HG03575 (cell line): ENCODE data around the gene FAM20C.

ENCODE experiments used
- ATAC-seq: cut with Tn5 transposase; IDR thresholded peaks from one replicate; pipeline ENCODE4 v1.9.1; 2021; ENCODE audit not compliant: unreplicated experiment, insufficient number of reproducible peaks, low FRiP score; ENCODE audit errors: extremely low read depth

FAM20C gene

DNA sequence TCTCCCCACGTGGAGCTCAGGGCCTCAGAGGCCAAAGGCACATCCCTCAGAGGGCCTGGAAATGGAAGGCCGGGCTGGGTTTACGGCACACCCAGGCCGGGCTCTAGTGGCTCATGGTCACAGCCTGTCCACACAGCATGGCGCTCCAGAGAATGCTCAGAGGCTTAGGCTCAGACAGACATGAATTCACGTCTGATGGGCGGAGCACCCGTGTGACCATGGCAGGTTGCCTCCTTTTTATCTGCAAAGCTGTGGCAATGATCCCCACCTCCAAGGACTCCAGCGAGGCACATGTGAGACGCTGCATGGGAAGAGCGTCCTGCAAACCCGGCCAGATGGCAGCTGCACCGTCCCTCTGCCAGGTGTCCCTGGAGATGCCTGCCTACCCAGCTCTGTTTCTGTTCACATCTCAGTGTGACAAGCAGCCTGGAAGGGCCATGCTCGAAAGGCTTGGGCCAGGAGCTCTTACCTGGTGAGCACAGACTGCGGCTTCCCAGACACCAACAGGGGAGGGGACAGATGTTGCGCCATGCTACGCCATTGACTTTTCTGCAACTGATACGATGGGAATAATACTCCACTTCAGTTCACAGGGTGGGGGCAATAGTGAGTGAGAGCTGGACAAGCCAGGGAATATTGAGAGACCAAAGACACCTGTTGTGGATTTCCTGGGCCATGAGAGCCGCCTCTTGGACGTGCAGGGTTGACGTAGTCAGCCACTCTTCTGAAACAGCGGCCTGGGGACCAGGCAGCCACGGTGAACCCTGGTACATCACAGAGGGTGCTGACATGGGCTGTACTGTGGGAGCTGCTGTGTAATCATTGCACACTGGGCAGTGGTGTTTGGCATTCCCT, 34.4 kb upstream of the FAM20C start:
- no peak for ATAC-seq

DNA sequence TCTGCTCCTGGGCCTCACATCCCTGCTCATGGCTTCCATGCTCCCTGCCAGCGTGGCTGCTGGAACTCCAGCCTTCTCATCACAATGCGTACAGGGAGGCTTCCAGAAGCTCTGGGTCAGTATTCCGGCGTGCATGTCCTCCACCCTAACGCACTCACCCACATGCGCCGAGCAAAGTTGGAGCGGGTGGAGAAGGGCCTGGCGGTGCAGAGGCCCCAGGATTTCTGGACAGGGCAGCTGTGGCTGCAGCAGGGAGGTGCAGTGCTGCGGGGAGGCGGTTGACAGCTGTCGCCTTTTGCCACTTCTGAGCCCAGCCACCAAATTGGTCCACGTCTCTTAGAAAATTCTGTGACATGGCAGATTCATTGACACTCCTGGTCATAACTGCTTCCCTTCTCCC, 33.6 kb upstream of the FAM20C start:
- ATAC-seq, result no peak

DNA sequence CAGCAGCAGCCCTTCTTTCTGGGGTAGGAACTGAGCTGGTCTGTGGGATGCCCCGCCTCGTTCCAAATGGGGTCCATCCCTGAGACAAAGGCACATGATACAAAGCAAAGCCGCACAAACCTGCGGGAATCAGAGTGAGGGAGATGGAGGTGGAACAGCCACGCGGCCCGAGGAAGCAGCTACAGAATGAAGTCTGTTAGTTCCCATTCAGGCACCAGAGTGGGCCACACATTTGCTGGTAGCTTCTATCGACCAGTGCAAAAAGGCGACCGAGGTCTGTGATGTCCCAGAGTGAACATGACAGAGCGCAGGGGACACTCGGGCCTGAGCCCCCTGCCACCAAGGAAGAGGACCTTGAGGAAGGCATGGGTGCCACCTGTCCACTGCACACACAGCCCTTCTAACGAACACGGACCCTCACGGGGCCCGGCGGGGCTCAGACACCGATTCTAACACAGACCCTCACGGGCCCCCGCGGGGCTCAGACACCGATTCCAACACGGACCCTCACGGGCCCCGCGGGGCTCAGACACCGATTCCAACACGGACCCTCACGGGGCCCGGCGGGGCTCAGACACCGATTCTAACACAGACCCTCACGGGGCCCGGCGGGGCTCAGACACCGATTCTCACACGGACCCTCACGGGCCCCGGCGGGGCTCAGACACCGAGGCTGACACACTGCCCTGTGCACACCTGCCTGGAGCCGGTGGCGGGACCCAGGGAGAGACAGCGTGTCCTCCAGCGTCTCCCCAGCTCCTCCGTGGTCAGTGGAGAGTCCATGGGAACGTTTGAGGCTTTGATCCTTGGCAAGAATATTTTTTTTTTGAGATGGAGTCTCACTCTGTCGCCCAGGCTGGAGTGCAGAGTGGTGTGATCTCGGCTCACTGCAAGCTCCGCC, 32.8 kb upstream of the FAM20C start:
- no peak for ATAC-seq

DNA sequence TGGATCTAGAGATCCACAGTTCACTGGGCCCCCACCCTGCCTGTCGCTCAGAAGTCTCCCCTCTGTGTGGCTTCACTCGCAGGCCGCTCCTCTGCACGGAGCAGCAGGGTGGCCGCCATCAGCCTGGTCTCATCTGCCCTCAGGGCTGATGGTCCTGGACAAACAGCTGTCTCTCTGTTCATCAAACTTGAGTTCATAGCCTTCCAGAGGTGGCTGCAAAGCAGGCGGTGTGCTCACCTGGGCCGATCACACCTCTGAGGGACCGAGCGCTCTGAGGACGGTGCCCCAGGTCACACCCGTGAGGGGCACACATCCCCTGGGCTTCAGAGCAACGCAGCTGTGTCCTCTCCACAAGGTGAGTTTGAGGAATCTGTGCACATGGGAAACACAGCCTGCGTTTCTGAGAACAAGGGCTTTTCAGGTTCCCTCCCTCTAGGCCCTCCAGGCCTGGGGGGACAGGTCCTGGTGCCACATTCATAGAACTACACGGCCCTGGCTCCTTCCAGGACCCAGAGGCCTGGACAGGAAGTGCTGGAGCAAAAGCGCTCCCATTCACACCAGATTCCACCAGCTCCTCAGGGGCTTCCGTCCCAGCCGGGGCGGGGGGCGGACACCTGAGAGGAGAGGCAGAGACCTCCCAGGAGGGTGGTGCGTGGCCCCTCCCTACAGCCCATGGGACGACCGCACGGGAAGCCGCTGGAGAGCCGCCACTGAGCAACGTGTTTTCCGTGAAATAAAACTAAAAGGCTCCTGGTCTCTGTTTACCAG, 31.2 kb upstream of the FAM20C start:
- no peak for ATAC-seq

DNA sequence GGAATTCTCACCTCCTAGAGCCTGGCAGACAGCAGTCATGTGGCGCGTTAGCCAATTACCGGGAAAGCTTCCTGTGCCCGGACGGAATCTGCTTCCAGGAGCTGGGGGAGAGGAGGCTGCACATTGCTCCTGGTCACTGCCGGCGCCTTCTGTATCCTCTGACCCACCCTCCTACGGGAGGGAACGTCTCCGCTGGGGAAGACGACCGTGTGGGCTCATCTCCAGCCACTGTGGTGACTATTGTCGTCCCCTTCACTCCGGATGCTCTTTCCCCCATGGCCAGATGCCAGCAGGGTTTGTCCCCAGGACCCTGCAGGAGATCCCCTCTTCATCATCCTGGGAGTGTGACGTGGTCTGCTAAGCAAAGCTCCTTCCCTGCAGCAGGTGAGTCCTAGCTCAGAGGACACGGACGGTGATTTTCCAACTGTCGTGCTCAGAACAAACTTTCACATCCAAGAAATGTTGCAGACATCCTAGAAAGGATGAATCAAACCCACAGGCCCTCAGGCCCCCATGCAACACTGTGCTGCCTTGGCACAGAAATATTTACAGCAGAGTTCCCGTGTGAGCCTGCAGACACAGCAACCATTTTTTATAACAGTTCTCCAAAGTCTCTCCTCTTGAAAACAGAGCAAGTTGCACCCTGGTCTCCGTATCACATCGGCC, 29.6 kb upstream of the FAM20C start:
- ATAC-seq, result no peak

DNA sequence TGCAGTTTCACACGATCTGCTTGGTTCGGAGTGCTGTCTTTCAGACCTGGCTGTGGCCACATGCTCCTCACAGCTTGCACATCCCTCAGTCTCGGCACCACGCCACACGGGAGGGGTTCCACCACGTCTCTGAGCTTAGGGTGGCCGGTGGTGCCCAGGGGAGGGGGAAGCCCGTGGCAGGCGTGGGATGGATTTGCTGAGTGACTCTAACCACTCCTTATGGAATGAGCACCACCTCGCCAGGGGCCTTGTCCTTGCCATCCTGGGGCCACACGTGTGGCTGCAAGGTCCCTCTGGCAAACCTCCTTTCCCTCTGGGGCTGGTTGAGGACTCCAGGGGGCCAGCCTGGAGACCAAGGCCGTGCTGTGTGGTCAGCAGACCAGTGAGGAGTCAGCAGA, 29.1 kb upstream of the FAM20C start:
- ATAC-seq, result no peak

DNA sequence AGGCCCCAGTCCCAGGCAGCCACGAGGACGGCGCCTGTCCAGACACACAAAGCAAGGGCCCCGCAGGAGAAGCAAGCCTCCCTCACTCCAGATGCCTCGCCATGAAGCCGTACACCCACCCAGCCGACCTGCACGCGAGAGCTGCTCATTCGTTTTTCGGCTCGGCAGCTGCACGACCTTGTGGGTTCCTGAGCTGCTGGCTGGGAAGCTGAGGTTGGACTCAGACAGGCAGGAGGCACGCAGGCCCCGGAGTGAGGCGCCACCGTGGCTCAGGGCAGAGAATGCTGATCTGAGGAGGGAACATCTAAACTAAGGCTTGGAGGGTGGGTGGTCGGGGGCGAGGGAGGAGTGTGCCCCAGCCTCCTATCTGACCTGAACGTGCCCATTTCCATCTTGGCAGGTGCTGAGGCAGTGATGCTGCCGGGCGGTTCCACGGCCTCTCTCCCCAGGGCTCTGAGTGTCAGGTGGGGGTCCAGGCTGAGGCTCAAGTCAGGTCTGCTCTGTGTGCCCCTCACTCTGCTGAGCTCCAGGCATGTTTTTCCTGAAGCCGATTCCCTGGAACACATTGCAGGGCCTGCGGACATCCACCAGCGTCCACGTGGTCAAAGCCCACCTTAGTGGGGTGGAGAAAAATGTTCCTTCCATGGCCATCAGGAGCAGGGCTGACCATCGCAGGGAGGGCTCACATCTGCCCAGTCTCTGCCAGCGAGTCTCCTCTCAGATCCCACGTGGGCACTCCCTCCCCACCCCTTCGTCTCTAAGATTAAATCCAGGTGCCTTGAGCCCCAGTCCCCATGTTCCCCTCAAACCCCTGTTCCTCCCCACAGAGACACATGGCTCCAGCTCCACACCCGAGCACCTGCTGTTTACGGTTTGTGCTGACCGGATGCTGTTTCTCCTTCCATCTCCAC, 28.1 kb upstream of the FAM20C start:
- ATAC-seq, result no peak

DNA sequence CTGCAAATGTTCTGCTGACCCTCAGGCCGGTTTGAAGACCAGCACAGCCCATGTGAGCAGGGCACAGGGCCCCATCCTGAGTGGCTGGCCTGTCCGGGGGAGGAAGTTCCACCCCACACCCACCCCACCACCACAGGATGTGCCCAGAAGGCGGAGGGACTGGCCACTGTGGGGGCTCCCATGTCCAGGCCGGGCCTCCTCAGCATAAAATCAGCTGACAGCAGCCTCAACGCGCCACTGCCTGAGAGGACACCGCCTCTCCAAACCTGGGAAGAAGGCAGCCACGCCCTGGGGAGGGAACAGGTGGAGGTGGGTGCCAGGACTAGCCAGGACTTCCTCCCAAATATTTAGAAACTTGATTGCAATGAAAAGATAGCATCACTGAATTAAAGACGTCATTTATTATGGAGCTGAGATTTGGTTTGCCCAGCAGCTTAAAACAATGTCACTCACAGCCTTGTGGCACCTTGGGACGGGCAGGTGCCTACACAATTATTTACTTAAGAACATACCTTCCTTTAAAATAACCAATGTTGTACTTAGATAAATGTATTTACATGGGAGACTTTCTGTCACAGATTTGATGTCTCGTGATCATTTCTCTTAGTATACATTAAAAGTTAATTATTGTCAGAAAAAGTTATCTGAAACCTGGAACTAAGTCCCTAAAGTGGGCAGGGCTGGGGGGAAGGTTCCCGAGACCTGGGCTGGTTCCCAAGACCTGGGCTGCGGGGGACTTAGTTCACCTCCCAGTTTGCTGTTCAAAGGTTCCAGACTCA, 27.3 kb upstream of the FAM20C start:
- ATAC-seq, result no peak

DNA sequence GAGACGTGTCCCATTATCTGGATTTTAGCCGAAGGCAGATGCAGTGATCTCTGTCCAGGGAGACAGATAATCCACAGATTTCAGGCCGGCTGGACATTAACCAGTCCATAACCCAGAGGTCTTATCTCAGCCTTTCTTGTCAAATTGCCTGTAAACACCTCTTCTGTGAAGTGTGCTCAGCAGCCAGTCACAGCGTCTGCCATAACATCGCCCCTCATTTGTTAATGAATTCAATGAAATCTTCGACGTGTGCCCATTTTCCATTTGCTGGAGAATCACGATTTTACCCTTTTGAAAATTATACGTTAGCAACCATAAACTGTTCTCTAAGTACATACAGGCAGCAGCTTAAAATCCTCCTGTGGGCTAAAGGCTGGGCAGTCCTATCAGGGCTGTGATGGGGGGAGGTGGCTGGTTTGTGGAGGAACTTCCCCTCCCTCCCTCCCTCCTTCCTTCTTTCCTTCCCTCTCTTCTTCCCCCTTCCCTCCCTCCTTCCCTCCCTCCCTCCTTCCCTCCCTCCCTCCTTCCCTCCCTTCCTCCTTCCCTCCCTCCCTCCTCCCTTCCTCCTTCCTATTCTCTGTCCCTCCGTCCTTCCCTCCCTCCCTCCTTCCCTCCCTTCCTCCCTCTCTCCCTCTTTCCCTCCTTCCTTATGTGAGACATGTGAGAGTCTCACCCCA, 26.6 kb upstream of the FAM20C start:
- no peak for ATAC-seq

DNA sequence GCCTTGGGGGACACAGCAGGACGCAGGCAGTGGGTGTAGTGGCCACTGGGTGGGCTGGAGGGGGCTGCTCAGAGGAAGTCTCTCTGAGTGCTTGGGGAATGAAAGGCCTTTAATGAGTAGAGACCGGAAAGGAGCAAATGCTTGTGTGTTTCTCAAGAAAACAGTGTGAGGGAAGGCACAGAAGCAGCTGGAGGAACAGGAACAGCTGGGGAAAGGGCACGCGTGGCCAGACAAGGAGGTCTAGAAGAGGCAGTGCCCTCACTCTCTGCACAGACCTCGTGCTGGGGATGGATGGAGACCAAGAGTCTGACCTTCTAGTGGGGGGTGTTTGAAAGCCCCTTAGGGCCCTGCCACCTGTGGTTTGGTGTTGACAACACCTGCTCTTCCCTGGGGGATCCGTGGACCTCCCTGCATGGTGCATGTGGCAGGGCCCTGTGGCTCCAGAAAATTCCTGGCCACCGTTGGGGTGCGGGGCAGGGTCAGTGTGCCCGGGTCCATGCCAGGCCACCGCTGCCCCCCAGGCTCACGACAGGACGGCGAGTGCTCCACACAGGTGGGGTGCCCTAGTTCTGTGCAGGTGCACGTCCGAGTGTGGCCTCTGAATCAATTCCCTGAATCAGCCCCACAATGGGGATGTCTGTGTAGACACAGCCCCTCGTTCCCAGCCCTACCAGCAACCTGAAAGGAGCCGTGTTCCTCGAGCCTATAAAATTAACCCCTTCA, 25.9 kb upstream of the FAM20C start:
- ATAC-seq, result no peak

DNA sequence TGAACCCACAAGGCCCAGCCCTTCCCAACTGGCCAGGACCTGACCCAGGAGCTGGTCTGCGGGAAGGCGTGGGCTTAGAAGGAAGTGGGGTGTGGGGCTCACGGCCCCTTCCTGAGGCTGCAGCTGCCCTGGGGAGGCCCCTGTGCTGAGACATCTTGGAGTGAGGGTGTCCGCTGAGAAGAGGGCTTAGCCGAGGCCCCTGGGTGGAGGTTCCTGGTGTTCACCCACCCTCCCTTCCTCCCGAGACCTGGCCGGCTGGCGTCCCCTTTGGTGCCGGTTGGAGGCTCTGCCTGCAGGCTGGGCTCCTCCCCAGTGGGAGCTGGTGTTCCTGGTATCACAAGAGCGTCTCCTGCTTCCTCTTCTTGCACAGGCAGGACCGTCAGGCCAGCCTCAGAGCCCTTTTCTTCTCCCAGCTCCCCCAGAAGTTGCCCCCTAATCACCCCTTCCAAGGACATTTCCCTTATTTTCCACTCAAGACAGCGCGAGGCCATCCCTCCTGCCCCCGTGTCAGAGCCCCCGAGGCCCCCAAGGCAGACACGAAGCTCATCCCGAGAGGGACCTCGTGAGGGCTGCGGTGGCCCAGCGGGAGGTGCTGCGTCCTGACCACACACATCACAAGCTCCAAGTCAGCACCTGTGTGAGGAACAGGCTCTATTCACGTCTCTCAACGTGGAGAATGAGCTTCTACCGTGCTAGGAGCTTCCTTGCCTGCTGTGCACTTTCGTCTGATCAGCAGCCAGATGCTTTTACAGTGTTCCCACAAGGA, 25.1 kb upstream of the FAM20C start:
- no peak for ATAC-seq

DNA sequence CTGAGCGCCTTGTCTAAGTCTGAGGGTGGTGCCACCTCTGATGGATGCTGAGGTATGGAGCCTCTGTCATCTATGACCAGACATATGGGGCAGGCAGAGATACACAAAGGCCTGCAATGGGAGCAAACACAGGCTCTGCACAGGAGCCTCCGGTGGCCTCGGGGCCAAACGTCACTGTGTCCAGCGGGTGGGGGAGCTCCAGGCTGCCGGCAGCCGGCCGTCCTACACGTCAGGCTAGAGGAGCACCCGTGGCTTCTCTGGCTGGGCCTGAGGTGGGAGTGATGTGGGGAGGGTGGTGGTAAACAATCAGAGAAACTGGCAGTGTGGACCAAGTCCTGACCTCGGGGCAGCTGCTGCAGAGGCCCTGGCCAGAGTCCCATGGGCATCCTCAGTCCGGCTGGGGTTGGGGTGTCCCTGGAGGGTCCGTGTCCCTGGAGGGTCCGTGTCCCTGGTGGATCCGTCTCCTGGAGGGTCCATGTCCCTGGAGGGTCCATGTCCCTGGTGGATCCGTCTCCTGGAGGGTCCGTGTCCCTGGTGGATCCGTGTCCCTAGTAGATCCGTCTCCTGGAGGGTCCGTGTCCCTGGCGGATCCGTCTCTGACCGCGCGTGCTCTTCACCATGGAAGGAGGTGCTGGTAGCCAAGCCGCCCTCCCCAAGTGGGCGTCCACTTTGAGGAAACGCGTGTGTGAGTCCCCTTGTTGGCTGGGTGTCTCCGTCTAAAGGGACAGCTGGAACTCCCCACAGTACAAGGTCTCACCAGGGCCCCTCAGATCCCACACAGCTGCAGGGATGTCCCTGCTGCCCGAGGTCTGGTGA, 24.2 kb upstream of the FAM20C start:
- no peak for ATAC-seq

DNA sequence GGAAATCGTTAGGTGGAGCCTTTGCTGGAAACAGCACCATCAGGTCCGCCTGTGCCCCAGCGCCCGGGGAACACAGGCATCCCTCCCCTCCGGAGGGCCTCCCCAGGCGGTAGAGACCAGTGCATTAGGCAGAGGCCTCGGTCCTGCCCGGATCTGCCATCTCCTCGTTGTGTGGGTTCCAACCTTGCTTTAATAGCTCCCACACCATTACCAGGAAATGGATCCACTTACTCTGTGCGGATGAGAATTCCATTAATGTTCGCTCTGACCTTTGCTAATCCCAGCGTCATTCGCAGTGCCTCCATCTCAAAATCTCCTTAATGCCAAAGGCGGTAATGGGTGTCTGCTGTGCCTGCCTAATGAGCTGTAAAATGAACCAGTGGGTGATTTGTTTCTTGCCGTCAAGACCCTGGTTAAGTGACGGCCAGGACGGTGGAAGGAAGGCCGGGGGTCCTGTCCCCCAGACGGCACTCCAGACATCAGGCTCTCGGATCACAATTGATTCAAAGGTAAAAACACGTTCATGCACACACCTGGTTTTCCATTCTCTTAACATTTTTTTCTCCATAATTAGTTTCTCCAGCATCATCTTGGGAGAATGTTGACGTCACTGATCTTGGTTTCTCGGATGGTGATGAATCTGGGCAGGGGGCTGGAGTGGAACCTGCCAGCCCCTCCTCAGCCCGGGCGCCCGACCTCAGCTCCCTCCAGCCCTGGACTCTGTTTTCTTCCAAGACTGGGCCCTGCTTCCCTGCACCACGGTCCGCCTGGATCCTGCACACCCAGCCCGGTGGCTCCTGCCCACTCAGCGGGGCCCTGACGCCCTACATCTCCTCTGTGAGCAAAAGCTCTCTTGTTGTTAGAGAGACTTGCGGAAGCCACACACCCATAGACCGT, 22.8 kb upstream of the FAM20C start:
- no peak for ATAC-seq
